Adipose tissue (tissue), 3 donors: ENCODE results near the gene ZFP2. TPM values are rescaled to one million over a fixed set of nuclear protein-coding genes. Genes with fewer than 3 reads are reported as not detected.

ENCODE experiments used
- H3K27ac ChIP-seq: one replicate; pipeline ENCODE4 v1.5.1; 2013; ENCODE audit warnings: low read depth, low read length
- WGBS, 3 donors: extraction: QIAGEN DNeasy Blood & Tissue Kit; methylation state at CpG; one replicate each; pipeline ENCODE4 v1.1.7; 2013; 5-methylcytosine and 5-hydroxymethylcytosine counted together
- polyA plus RNA-seq, 3 donors: library from polyadenylated mRNA; stranded (reverse); fragments of 200-250 nt; gene quantifications; one replicate each; pipeline ENCODE4 v1.2.3, GENCODE V29; 2013
- donor health status: healthy with polysubstance abuse.
- donor health status: Bipolar disorder and iron deficiency.
- donor health status: healthy.

ZFP2 gene
- polyA plus RNA-seq, 3 donors, result 0.61 to 2.6 (median 0.94) TPM

GRCh38 chr5:178940569-178941360 lies 45.1 kb downstream of the ZFP2 start, which contains the start of gene ZNF454:
TSS of gene ZNF454 (plus strand) at chr5:178941198. CDS start at chr5:178942792, 1,594 bp downstream.
- no peak within 1 kb of the TSS for H3K27ac ChIP-seq
- 2 to 4% (median 4%) methylated on average over 69 of the region's 69 CpGs for WGBS, 3 donors

GRCh38 chr5:178941361-178941760 lies 45.6 kb downstream of the ZFP2 start:
- no peak overlapping the region for H3K27ac ChIP-seq
- 1 to 4% (median 3%) methylated on average over 18 to 23 of the region's 23 CpGs for WGBS, 3 donors

GRCh38 chr5:178965465-178966055 lies 69.8 kb downstream of the ZFP2 start:
- WGBS, 3 donors, result 97 to 98% (median 98%) methylated on average over 5 of the region's 5 CpGs
- no peak overlapping the region for H3K27ac ChIP-seq

GRCh38 chr5:178981381-178981780 lies 85.7 kb downstream of the ZFP2 start:
- WGBS, 3 donors, result 92 to 96% (median 95%) methylated on average over 14 to 15 of the region's 15 CpGs
- H3K27ac ChIP-seq, result no peak overlapping the region

Other genes starting within 250 kb of the ZFP2 start
- 1 to 10 TPM; 6.7 to 8.0 (median 7.1) TPM for gene ZNF354A, start 165.3 kb upstream of the ZFP2 start, polyA plus RNA-seq
- gene ZNF354B, start 36.0 kb upstream of the ZFP2 start, polyA plus RNA-seq, result 10 to 100 TPM in 1 of 3 donors, 1 to 10 TPM in 2; 5.5 to 10.3 (median 8.2) TPM
- 1 to 10 TPM in 1 of 3 donors, under 1 TPM in 2; 0.61 to 1.8 (median 0.72) TPM for gene ZNF454, start 45.3 kb downstream of the ZFP2 start, polyA plus RNA-seq
- not detected for gene GRM6, start 99.4 kb downstream of the ZFP2 start, polyA plus RNA-seq
- gene ZNF879, start 127.9 kb downstream of the ZFP2 start, polyA plus RNA-seq, result 1 to 10 TPM in 1 of 3 donors, under 1 TPM in 2; 0.90 to 1.2 (median 0.94) TPM
- 1 to 10 TPM; 1.2 to 2.0 (median 1.3) TPM for gene ZNF354C, start 164.5 kb downstream of the ZFP2 start, polyA plus RNA-seq